Skin epidermis (tissue), 12 donors: ENCODE results near the gene C10orf105.

Experiments used
- H3K27ac ChIP-seq, 21 experiments: fragments of 200-600 bp; sonication (generic) in 11 of 21; one replicate each; pipeline ENCODE4 v1.5.0; 2020; ENCODE audit warnings: mild to moderate bottlenecking in 3 of 21, inconsistent platforms in 2 of 21, moderate library complexity in 2 of 21
- H3K4me3 ChIP-seq, 7 experiments: fragments of 200-600 bp; sonication (generic) in 2 of 7; one replicate each; pipeline ENCODE4 v1.5.0; 2020; ENCODE audit warnings: inconsistent platforms in 2 of 7, mild to moderate bottlenecking in 2 of 7, moderate library complexity in 1 of 7

C10orf105 gene

GRCh38 chr10:71742301-71743088, 22.9 kb upstream of the C10orf105 start:
- Histone ChIP-seq H3K4me3 (no peak overlapping the region), H3K27ac (peak overlapping the region in 12 of 21 experiments; percentile 17 to 96 (median 51))

GRCh38 chr10:71741671-71742070, 22.1 kb upstream of the C10orf105 start:
- H3K4me3 ChIP-seq, result no peak overlapping the region
- peak overlapping the region in 7 of 21 experiments; percentile 29 to 96 (median 58) for H3K27ac ChIP-seq

GRCh38 chr10:71741029-71741428, 21.5 kb upstream of the C10orf105 start:
- Histone ChIP-seq H3K27ac (peak overlapping the region in 7 of 21 experiments; percentile 18 to 96 (median 56)), H3K4me3 (no peak overlapping the region)

GRCh38 chr10:71740069-71740653, 20.6 kb upstream of the C10orf105 start:
- H3K27ac ChIP-seq, result peak overlapping the region in 6 of 21 experiments; percentile 0 to 96 (median 31)
- H3K4me3 ChIP-seq, result no peak overlapping the region

GRCh38 chr10:71739358-71739900, 19.9 kb upstream of the C10orf105 start:
- Histone ChIP-seq H3K4me3 (no peak overlapping the region), H3K27ac (peak overlapping the region in 5 of 21 experiments; percentile 0 to 96 (median 82))

- Histone ChIP-seq H3K4me3 (no peak overlapping the region), H3K27ac (peak overlapping the region in 20 of 21 experiments; percentile 40 to 96 (median 76))
Observed at GRCh38 chr10:71737834-71738197, 18.2 kb upstream of the C10orf105 start.

- peak overlapping the region in 20 of 21 experiments; percentile 40 to 96 (median 76) for H3K27ac ChIP-seq
Observed at GRCh38 chr10:71737001-71737833, 17.6 kb upstream of the C10orf105 start.

GRCh38 chr10:71736570-71736952, 17.0 kb upstream of the C10orf105 start:
- H3K4me3 ChIP-seq, result no peak overlapping the region
- H3K27ac ChIP-seq, result peak overlapping the region in 20 of 21 experiments; percentile 45 to 96 (median 76)

More at GRCh38 chr10:71737001-71737833, 17.6 kb upstream of the C10orf105 start:
- H3K4me3 ChIP-seq, result no peak overlapping the region

- no peak overlapping the region for H3K4me3 ChIP-seq
- H3K27ac ChIP-seq, result peak overlapping the region in 20 of 21 experiments; percentile 45 to 96 (median 76)
Observed at GRCh38 chr10:71735709-71736569, 16.4 kb upstream of the C10orf105 start.

- Histone ChIP-seq H3K4me3 (no peak overlapping the region), H3K27ac (peak overlapping the region in 16 of 21 experiments; percentile 36 to 96 (median 77))
Observed at GRCh38 chr10:71734797-71735196, 15.2 kb upstream of the C10orf105 start.

GRCh38 chr10:71731791-71732190, 12.2 kb upstream of the C10orf105 start:
- Histone ChIP-seq H3K27ac (no peak overlapping the region), H3K4me3 (no peak overlapping the region)

GRCh38 chr10:71729161-71729636, 9.6 kb upstream of the C10orf105 start:
- Histone ChIP-seq H3K4me3 (no peak overlapping the region), H3K27ac (peak overlapping the region in 19 of 21 experiments; percentile 36 to 96 (median 82))

GRCh38 chr10:71727738-71728737, 8.5 kb upstream of the C10orf105 start:
- Histone ChIP-seq H3K4me3 (no peak overlapping the region), H3K27ac (peak overlapping the region in 20 of 21 experiments; percentile 58 to 96 (median 82))

GRCh38 chr10:71727105-71727737, 7.6 kb upstream of the C10orf105 start:
- H3K27ac ChIP-seq, result peak overlapping the region in 20 of 21 experiments; percentile 58 to 96 (median 82)
- no peak overlapping the region for H3K4me3 ChIP-seq

- H3K4me3 ChIP-seq, result no peak overlapping the region
- H3K27ac ChIP-seq, result peak overlapping the region in 19 of 21 experiments; percentile 35 to 96 (median 82)
Observed at GRCh38 chr10:71726580-71727104, 7.1 kb upstream of the C10orf105 start.

- H3K27ac ChIP-seq, result peak overlapping the region in 19 of 21 experiments; percentile 9 to 96 (median 82)
- no peak overlapping the region for H3K4me3 ChIP-seq
Observed at GRCh38 chr10:71725998-71726579, 6.5 kb upstream of the C10orf105 start.
